HEK293T (cell line): ENCODE results near the gene STK25.

ENCODE experiments used
- CTCF ChIA-PET: fragments of 350-600 bp; formaldehyde crosslinking; extraction: SDS; loops from one replicate; lab custom pipeline; 2021; ENCODE audit warnings: antibody characterized with exemption, inconsistent platforms; lab: Yijun Ruan, JAX
- POLR2A ChIA-PET: fragments of 350-600 bp; formaldehyde crosslinking; extraction: SDS; loops from one replicate; lab custom pipeline; 2020; ENCODE audit warnings: antibody characterized with exemption, inconsistent platforms; lab: Yijun Ruan, JAX
- DNase-seq: peaks from one replicate; pipeline ENCODE4 v3.0.0; 2012; ENCODE audit warnings: mixed read lengths; ENCODE audit errors: extremely low spot score
- ARNT ChIP-seq: fragments of 450-650 bp; IDR thresholded peaks from 2 replicates; pipeline ENCODE4 v1.6.1; 2017; ENCODE audit warnings: mild to moderate bottlenecking
- BHLHE40 ChIP-seq: fragments of 450-650 bp; IDR thresholded peaks from 2 replicates; pipeline ENCODE4 v1.6.1; 2016; ENCODE audit warnings: mild to moderate bottlenecking, moderate library complexity, borderline replicate concordance
- CTBP1 ChIP-seq: fragments of 450-650 bp; IDR thresholded peaks from 2 replicates; pipeline ENCODE4 v1.6.1; 2016; ENCODE audit warnings: borderline replicate concordance
- ELF4 ChIP-seq: fragments of 450-650 bp; IDR thresholded peaks from 2 replicates; pipeline ENCODE4 v1.6.1; 2017; ENCODE audit warnings: antibody characterized with exemption
- FOXA1 ChIP-seq: fragments of 450-650 bp; IDR thresholded peaks from 2 replicates; pipeline ENCODE4 v1.6.1; 2016; ENCODE audit warnings: mild to moderate bottlenecking
- FOXK2 ChIP-seq: fragments of 450-650 bp; IDR thresholded peaks from 2 replicates; pipeline ENCODE4 v1.6.1; 2016; ENCODE audit warnings: mild to moderate bottlenecking
- FOXM1 ChIP-seq: fragments of 450-650 bp; IDR thresholded peaks from 2 replicates; pipeline ENCODE4 v1.6.1; 2017; ENCODE audit warnings: mild to moderate bottlenecking, borderline replicate concordance
- HDGF ChIP-seq: fragments of 450-650 bp; IDR thresholded peaks from 2 replicates; pipeline ENCODE4 v1.6.1; 2017; ENCODE audit warnings: antibody characterized with exemption, borderline replicate concordance
- L3MBTL2 ChIP-seq: fragments of 450-650 bp; conservative IDR thresholded peaks from 2 replicates; pipeline ENCODE4 v1.6.1; 2016; ENCODE audit warnings: mild to moderate bottlenecking
- LEF1 ChIP-seq: fragments of 450-650 bp; IDR thresholded peaks from 2 replicates; pipeline ENCODE4 v1.6.1; 2017; ENCODE audit warnings: mild to moderate bottlenecking, borderline replicate concordance
- NFRKB ChIP-seq: fragments of 450-650 bp; IDR thresholded peaks from 2 replicates; pipeline ENCODE4 v1.6.1; 2016; ENCODE audit warnings: mild to moderate bottlenecking, moderate library complexity
- PKNOX1 ChIP-seq: fragments of 450-650 bp; IDR thresholded peaks from 2 replicates; pipeline ENCODE4 v1.6.1; 2016
- SP1 ChIP-seq: fragments of 450-650 bp; IDR thresholded peaks from 2 replicates; pipeline ENCODE4 v1.6.1; 2017
- SUZ12 ChIP-seq: fragments of 450-650 bp; IDR thresholded peaks from 2 replicates; pipeline ENCODE4 v1.6.1; 2016; ENCODE audit warnings: mild to moderate bottlenecking
- TARDBP ChIP-seq: fragments of 450-650 bp; IDR thresholded peaks from 2 replicates; pipeline ENCODE4 v1.6.1; 2016
- ZNF384 ChIP-seq: fragments of 450-650 bp; IDR thresholded peaks from 2 replicates; pipeline ENCODE4 v1.6.1; 2016

The STK25 gene

GRCh38 chr2:241483305-241483704, 25.1 kb downstream of the STK25 start:
- ChIA-PET POLR2A (no interaction called here), CTCF (no interaction called here)
- no peak for TF ChIP-seq TARDBP
- no peak for TF ChIP-seq NFRKB
- no peak for TF ChIP-seq PKNOX1
- no peak for TF ChIP-seq SUZ12
- no peak for TF ChIP-seq ELF4
- no peak for TF ChIP-seq SP1
- no peak for TF ChIP-seq L3MBTL2
- no peak for TF ChIP-seq LEF1
- no peak for TF ChIP-seq ZNF384
- TF ChIP-seq CTBP1 = no peak
- no peak for DNase-seq

- POLR2A ChIA-PET = no interaction called here
- TF ChIP-seq FOXM1 = no peak
- no peak for TF ChIP-seq ELF4
- no peak for TF ChIP-seq SP1
- DNase-seq = no peak
- CTCF ChIA-PET = no interaction called here
Observed at GRCh38 chr2:241482126-241482955, 26.0 kb downstream of the STK25 start.

GRCh38 chr2:241481687-241482086, 26.7 kb downstream of the STK25 start:
- TF ChIP-seq SP1 = no peak
- no peak for TF ChIP-seq FOXK2
- TF ChIP-seq PKNOX1 = no peak
- no peak for TF ChIP-seq FOXA1
- TF ChIP-seq HDGF = no peak
- no peak for TF ChIP-seq ZNF384
- no peak for TF ChIP-seq BHLHE40
- no peak for TF ChIP-seq TARDBP
- no peak for TF ChIP-seq CTBP1
- TF ChIP-seq L3MBTL2 = no peak
- TF ChIP-seq FOXM1 = no peak
- no peak for TF ChIP-seq ELF4
- no peak for TF ChIP-seq LEF1
- TF ChIP-seq ARNT = no peak
- TF ChIP-seq NFRKB = no peak
- no peak for TF ChIP-seq SUZ12
- ChIA-PET CTCF (no interaction called here), POLR2A (no interaction called here)
- no peak for DNase-seq

- POLR2A ChIA-PET = no interaction called here
- CTCF ChIA-PET = no interaction called here
- no peak for TF ChIP-seq NFRKB
- TF ChIP-seq LEF1 = no peak
- no peak for TF ChIP-seq SP1
- no peak for TF ChIP-seq FOXA1
- TF ChIP-seq CTBP1 = no peak
- no peak for TF ChIP-seq ARNT
- no peak for TF ChIP-seq BHLHE40
- no peak for TF ChIP-seq PKNOX1
- no peak for TF ChIP-seq TARDBP
- TF ChIP-seq ZNF384 = no peak
- TF ChIP-seq ELF4 = no peak
- TF ChIP-seq HDGF = no peak
- TF ChIP-seq L3MBTL2 = no peak
- TF ChIP-seq SUZ12 = no peak
- TF ChIP-seq FOXK2 = no peak
- no peak for TF ChIP-seq FOXM1
Observed at GRCh38 chr2:241479026-241479898, 29.1 kb downstream of the STK25 start.

GRCh38 chr2:241478166-241478565, 30.2 kb downstream of the STK25 start:
- ChIA-PET POLR2A (no interaction called here), CTCF (no interaction called here)
- DNase-seq = no peak
- TF ChIP-seq BHLHE40 = no peak
- TF ChIP-seq HDGF = no peak
- TF ChIP-seq PKNOX1 = no peak
- no peak for TF ChIP-seq L3MBTL2
- no peak for TF ChIP-seq ARNT
- TF ChIP-seq FOXM1 = no peak
- no peak for TF ChIP-seq FOXA1
- TF ChIP-seq SUZ12 = no peak
- TF ChIP-seq ZNF384 = no peak
- TF ChIP-seq TARDBP = no peak
- TF ChIP-seq SP1 = no peak

More at GRCh38 chr2:241479026-241479898, 29.1 kb downstream of the STK25 start:
- no peak for DNase-seq
